GM12874 (cell line): ENCODE results near the gene DLG1.

Source experiments
- CTCF ChIP-seq: IDR thresholded peaks from 2 replicates; pipeline ENCODE4 v1.5.1; 2011; ENCODE audit warnings: low read depth, mild to moderate bottlenecking, control low read depth, low read length, moderate library complexity; ENCODE audit not compliant: insufficient read depth

Gene DLG1

GRCh38 chr3:197298341-197298944, at the start of gene DLG1:
Gene DLG1, minus strand, starts transcription at chr3:197298612. Its CDS starts 1,408 bp downstream, at chr3:197297204.
- TF ChIP-seq CTCF = no peak

- no peak for TF ChIP-seq CTCF
Measured at GRCh38 chr3:197348014-197348413, 49.6 kb upstream of the DLG1 start.

- TF ChIP-seq CTCF = no peak
Measured at GRCh38 chr3:197345390-197345789, 47.0 kb upstream of the DLG1 start.

GRCh38 chr3:197344582-197345318, 46.3 kb upstream of the DLG1 start:
- TF ChIP-seq CTCF = no peak

- TF ChIP-seq CTCF = no peak
Measured at GRCh38 chr3:197343656-197344408, 45.4 kb upstream of the DLG1 start.

- TF ChIP-seq CTCF = no peak
Measured at GRCh38 chr3:197343111-197343510, 44.7 kb upstream of the DLG1 start.

- no peak for TF ChIP-seq CTCF
Measured at GRCh38 chr3:197340521-197340871, 42.1 kb upstream of the DLG1 start.
